SK-N-SH treated with all-trans-retinoic acid at 6 μM for 48 hours (cell line): ENCODE results near the gene PLB1.

Experiments used
- ATAC-seq: fragments of 200-7000 bp; cut with Tn5 transposase; 3 replicates; pipeline ENCODE4 v1.9.1; 2020; ENCODE audit warnings: mild to moderate bottlenecking, moderate library complexity
- ARNTL ChIP-seq: fragments of 450-650 bp; formaldehyde crosslinking; IDR thresholded peaks from 2 replicates; pipeline ENCODE4 v1.5.0; 2020; ENCODE audit warnings: low read depth, mild to moderate bottlenecking, moderate library complexity, borderline replicate concordance
- BACH2 ChIP-seq: fragments of 250-450 bp; sonication (Bioruptor Pico); IDR thresholded peaks from 2 replicates; pipeline ENCODE4 v1.9.0; 2021; ENCODE audit warnings: mild to moderate bottlenecking, borderline replicate concordance
- CREB5 ChIP-seq: fragments of 250-450 bp; sonication (Bioruptor Pico); IDR thresholded peaks from 2 replicates; pipeline ENCODE4 v1.5.1; 2020; ENCODE audit warnings: low read depth, mild to moderate bottlenecking, moderate library complexity
- ESRRG ChIP-seq: fragments of 250-450 bp; sonication (Bioruptor Pico); IDR thresholded peaks from 2 replicates; pipeline ENCODE4 v1.6.1; 2021; ENCODE audit warnings: mild to moderate bottlenecking
- ISL1 ChIP-seq: fragments of 250-450 bp; sonication (Bioruptor Pico); IDR thresholded peaks from 2 replicates; pipeline ENCODE4 v2.1.2; 2022; ENCODE audit warnings: mild to moderate bottlenecking, moderate library complexity
- OSR1 ChIP-seq: fragments of 250-450 bp; sonication (Bioruptor Pico); IDR thresholded peaks from 2 replicates; pipeline ENCODE4 v1.8.0; 2022; ENCODE audit warnings: moderate library complexity, mild to moderate bottlenecking, inconsistent platforms
- PATZ1 ChIP-seq: fragments of 250-450 bp; sonication (Bioruptor Pico); IDR thresholded peaks from 2 replicates; pipeline ENCODE4 v1.8.0; 2020; ENCODE audit warnings: mild to moderate bottlenecking, moderate library complexity, borderline replicate concordance
- POU6F1 ChIP-seq: fragments of 250-450 bp; sonication (Bioruptor Pico); IDR thresholded peaks from 2 replicates; pipeline ENCODE4 v1.8.0; 2021; ENCODE audit warnings: low read depth, mild to moderate bottlenecking, moderate library complexity, borderline replicate concordance
- PPARA ChIP-seq: fragments of 250-450 bp; sonication (Bioruptor Pico); IDR thresholded peaks from 2 replicates; pipeline ENCODE4 v1.5.0; 2020; ENCODE audit warnings: mild to moderate bottlenecking, borderline replicate concordance
- SNAI2 ChIP-seq: fragments of 250-450 bp; sonication (Bioruptor Pico); IDR thresholded peaks from 2 replicates; pipeline ENCODE4 v1.5.0; 2020; ENCODE audit warnings: mild to moderate bottlenecking, moderate library complexity
- TCF4 ChIP-seq: fragments of 250-450 bp; sonication (Bioruptor Pico); IDR thresholded peaks from 2 replicates; pipeline ENCODE4 v1.8.0; 2021; ENCODE audit warnings: mild to moderate bottlenecking, moderate library complexity, borderline replicate concordance
- TOX ChIP-seq: fragments of 250-450 bp; sonication (Bioruptor Pico); IDR thresholded peaks from 2 replicates; pipeline ENCODE4 v1.8.0; 2021; ENCODE audit warnings: mild to moderate bottlenecking, moderate library complexity, borderline replicate concordance
- TSHZ2 ChIP-seq: fragments of 250-450 bp; sonication (Bioruptor Pico); IDR thresholded peaks from 2 replicates; pipeline ENCODE4 v1.5.0; 2020; ENCODE audit warnings: mild to moderate bottlenecking, moderate library complexity
- ZC3H10 ChIP-seq: fragments of 250-450 bp; sonication (Bioruptor Pico); IDR thresholded peaks from 2 replicates; pipeline ENCODE4 v1.5.1; 2021; ENCODE audit warnings: mild to moderate bottlenecking, moderate library complexity
- ZFP3 ChIP-seq: fragments of 250-450 bp; sonication (Bioruptor Pico); IDR thresholded peaks from 2 replicates; pipeline ENCODE4 v1.5.0; 2020; ENCODE audit warnings: mild to moderate bottlenecking, moderate library complexity
- ZFP30 ChIP-seq: fragments of 450-650 bp; formaldehyde crosslinking; IDR thresholded peaks from 2 replicates; pipeline ENCODE4 v1.5.0; 2022; ENCODE audit warnings: mild to moderate bottlenecking, moderate library complexity
- ZNF565 ChIP-seq: fragments of 450-650 bp; formaldehyde crosslinking; conservative IDR thresholded peaks from 2 replicates; pipeline ENCODE4 v1.5.0; 2020; ENCODE audit warnings: low read depth, mild to moderate bottlenecking, moderate library complexity
- ZNF70 ChIP-seq: fragments of 450-650 bp; formaldehyde crosslinking; IDR thresholded peaks from 2 replicates; pipeline ENCODE4 v1.5.0; 2020; ENCODE audit warnings: mild to moderate bottlenecking, moderate library complexity
- ZNF8 ChIP-seq: fragments of 450-650 bp; formaldehyde crosslinking; IDR thresholded peaks from 2 replicates; pipeline ENCODE4 v1.5.0; 2020; ENCODE audit warnings: mild to moderate bottlenecking, moderate library complexity

The PLB1 gene

GRCh38 chr2:28447086-28447485, 48.8 kb upstream of the PLB1 start (continued):
- TF ChIP-seq PATZ1 (CRISPR knock-in tag) (no peak), OSR1 (CRISPR knock-in tag) (no peak), PPARA (CRISPR knock-in tag) (no peak), ARNTL (CRISPR knock-in tag) (no peak), ZNF70 (CRISPR knock-in tag) (no peak), POU6F1 (CRISPR knock-in tag) (no peak), CREB5 (no peak), ESRRG (CRISPR knock-in tag) (no peak)
- TF ChIP-seq, all 23 proteins: peak for 0

- TF ChIP-seq SNAI2 (CRISPR knock-in tag) = no peak
- no peak for TF ChIP-seq ARNTL (CRISPR knock-in tag)
- TF ChIP-seq POU6F1 (CRISPR knock-in tag) = no peak
- no peak for TF ChIP-seq CREB5
- no peak for TF ChIP-seq PPARA (CRISPR knock-in tag)
- TF ChIP-seq TSHZ2 (CRISPR knock-in tag) = no peak
- no peak for TF ChIP-seq ZNF565
- no peak for TF ChIP-seq OSR1 (CRISPR knock-in tag)
- TF ChIP-seq ZFP30 (CRISPR knock-in tag) = no peak
- no peak for TF ChIP-seq ZNF8 (CRISPR knock-in tag)
- TF ChIP-seq PATZ1 (CRISPR knock-in tag) = no peak
- ATAC-seq = no peak
Observed at GRCh38 chr2:28447943-28448792, 47.7 kb upstream of the PLB1 start.

- ATAC-seq = no peak
- TF ChIP-seq BACH2 (CRISPR knock-in tag) = no peak
- TF ChIP-seq ISL1 = no peak
- TF ChIP-seq ZC3H10 (CRISPR knock-in tag) = no peak
- no peak for TF ChIP-seq ARNTL (CRISPR knock-in tag)
- no peak for TF ChIP-seq TCF4 (CRISPR knock-in tag)
- no peak for TF ChIP-seq SNAI2 (CRISPR knock-in tag)
- no peak for TF ChIP-seq TOX (CRISPR knock-in tag)
- no peak for TF ChIP-seq OSR1 (CRISPR knock-in tag)
- no peak for TF ChIP-seq ZFP3 (CRISPR knock-in tag)
- TF ChIP-seq TSHZ2 (CRISPR knock-in tag) = no peak
Observed at GRCh38 chr2:28448793-28449100, 47.1 kb upstream of the PLB1 start.
